Measurements from ENCODE around the gene GLI1. TPM values are rescaled to one million over a fixed set of nuclear protein-coding genes. Genes with fewer than 3 reads are reported as not detected.

Gene GLI1
- total RNA-seq, 1 donor from 2014 or later = 0.77 TPM

DNA sequence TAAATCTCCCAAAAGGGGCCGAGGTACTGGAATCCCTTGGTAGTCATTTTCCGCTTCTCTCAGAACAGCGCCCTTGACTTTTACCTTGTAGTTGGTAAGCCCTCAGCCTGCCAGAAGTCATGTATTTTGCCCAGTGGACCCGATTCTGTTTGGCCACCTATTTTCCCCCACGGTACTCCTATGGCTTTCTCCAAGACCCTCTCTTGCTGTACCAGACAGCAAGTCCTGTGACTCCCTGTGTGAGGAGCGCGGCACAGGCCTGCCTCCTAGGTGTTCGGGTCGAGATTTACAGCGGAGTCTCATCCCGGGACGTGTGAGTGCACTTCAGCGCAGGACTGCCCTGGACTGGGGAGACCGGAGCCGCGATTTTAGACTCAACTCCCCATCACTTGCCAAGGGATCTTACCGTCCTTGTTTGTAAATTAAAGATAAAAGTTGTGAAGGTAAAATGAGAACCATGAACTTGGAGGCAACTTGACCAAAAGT, 62.0 kb downstream of the GLI1 start:
- peak overlapping the region; percentile 92 for H3K4me3 Mint-ChIP-seq (ENCODE audit: unreplicated experiment)
- H3K4me1 Mint-ChIP-seq (ENCODE audit: unreplicated experiment) = peaks cover 46% of the 10 kb centered on the region
- peak overlapping the region; percentile 87 for H3K27ac Mint-ChIP-seq (ENCODE audit: unreplicated experiment)
- peak; percentile 55 for DNase-seq (ENCODE audit: low spot score)
- no peaks in the 10 kb centered on the region for H3K9me3 Mint-ChIP-seq (ENCODE audit: unreplicated experiment)
- peaks cover 33% of the 10 kb centered on the region for H3K27me3 Mint-ChIP-seq (ENCODE audit: unreplicated experiment)
- peaks cover 35% of the 10 kb centered on the region for H3K36me3 Mint-ChIP-seq (ENCODE audit: low read depth, unreplicated experiment)
- TF ChIP-seq, protein P1, sequence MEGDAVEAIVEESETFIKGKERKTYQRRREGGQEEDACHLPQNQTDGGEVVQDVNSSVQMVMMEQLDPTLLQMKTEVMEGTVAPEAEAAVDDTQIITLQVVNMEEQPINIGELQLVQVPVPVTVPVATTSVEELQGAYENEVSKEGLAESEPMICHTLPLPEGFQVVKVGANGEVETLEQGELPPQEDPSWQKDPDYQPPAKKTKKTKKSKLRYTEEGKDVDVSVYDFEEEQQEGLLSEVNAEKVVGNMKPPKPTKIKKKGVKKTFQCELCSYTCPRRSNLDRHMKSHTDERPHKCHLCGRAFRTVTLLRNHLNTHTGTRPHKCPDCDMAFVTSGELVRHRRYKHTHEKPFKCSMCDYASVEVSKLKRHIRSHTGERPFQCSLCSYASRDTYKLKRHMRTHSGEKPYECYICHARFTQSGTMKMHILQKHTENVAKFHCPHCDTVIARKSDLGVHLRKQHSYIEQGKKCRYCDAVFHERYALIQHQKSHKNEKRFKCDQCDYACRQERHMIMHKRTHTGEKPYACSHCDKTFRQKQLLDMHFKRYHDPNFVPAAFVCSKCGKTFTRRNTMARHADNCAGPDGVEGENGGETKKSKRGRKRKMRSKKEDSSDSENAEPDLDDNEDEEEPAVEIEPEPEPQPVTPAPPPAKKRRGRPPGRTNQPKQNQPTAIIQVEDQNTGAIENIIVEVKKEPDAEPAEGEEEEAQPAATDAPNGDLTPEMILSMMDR (IDR thresholded peaks at IDR 0.05; ENCODE audit: unreplicated experiment) = no peak

Small RNA genes lying within 50 kb of the gene (microRNA-seq; reads per million reads assigned to microRNA genes)
- gene MIR616 (ENCODE audit: unreplicated experiment) = 1.0 reads per million, percentile 13 among the genes with 10 or more reads in this experiment
- 1.6 reads per million, percentile 24 among the genes with 10 or more reads in this experiment for gene MIR6758 (ENCODE audit: unreplicated experiment)

Other genes with a start within 250 kb of the GLI1 start
- gene NXPH4, start 243.0 kb upstream of the GLI1 start, total RNA-seq (ENCODE audit: unreplicated experiment) = not detected
- 63.3 TPM for gene SHMT2, start 230.1 kb upstream of the GLI1 start, total RNA-seq (ENCODE audit: unreplicated experiment)
- 3.3 TPM for gene STAC3, start 208.6 kb upstream of the GLI1 start, total RNA-seq (ENCODE audit: unreplicated experiment)
- 39.4 TPM for gene R3HDM2, start 28.7 kb upstream of the GLI1 start, total RNA-seq (ENCODE audit: unreplicated experiment)
- gene INHBC, start 25.0 kb upstream of the GLI1 start, total RNA-seq (ENCODE audit: unreplicated experiment) = not detected
- not detected for gene INHBE, start 4.5 kb upstream of the GLI1 start, total RNA-seq (ENCODE audit: unreplicated experiment)
- 65.4 TPM for gene ARHGAP9, start 20.1 kb downstream of the GLI1 start, total RNA-seq (ENCODE audit: unreplicated experiment)
- 183 TPM for gene MARS1, start 28.3 kb downstream of the GLI1 start, total RNA-seq (ENCODE audit: unreplicated experiment)
- gene DDIT3, start 60.7 kb downstream of the GLI1 start, total RNA-seq (ENCODE audit: unreplicated experiment) = 4.2 TPM
- gene MBD6, start 63.0 kb downstream of the GLI1 start, total RNA-seq (ENCODE audit: unreplicated experiment) = 99.0 TPM
- 195 TPM for gene DCTN2, start 87.4 kb downstream of the GLI1 start, total RNA-seq (ENCODE audit: unreplicated experiment)
- 0.46 TPM for gene KIF5A, start 90.3 kb downstream of the GLI1 start, total RNA-seq (ENCODE audit: unreplicated experiment)
- gene PIP4K2C, start 131.4 kb downstream of the GLI1 start, total RNA-seq (ENCODE audit: unreplicated experiment) = 18.5 TPM
- 43.7 TPM for gene DTX3, start 145.0 kb downstream of the GLI1 start, total RNA-seq (ENCODE audit: unreplicated experiment)
- 20.0 TPM for gene ARHGEF25, start 151.7 kb downstream of the GLI1 start, total RNA-seq (ENCODE audit: unreplicated experiment)
- 1.3 TPM for gene B4GALNT1, start 173.4 kb downstream of the GLI1 start, total RNA-seq (ENCODE audit: unreplicated experiment)
- 220 TPM for gene OS9, start 234.3 kb downstream of the GLI1 start, total RNA-seq (ENCODE audit: unreplicated experiment)

Data from endothelial cell (in vitro differentiated cells).